HEK293T (cell line): Measurements from ENCODE around the gene RBFOX2.
"Not testable (repeated sequence)": the region's sequence is repeated elsewhere in the genome, so short reads cannot be mapped to it uniquely, and the experiment has no call there.

Experiments
- CTCF ChIA-PET: fragments of 350-600 bp; formaldehyde crosslinking; extraction: SDS; loops from one replicate; lab custom pipeline; 2021; ENCODE audit warnings: antibody characterized with exemption, inconsistent platforms; lab: Yijun Ruan, JAX
- POLR2A ChIA-PET: fragments of 350-600 bp; formaldehyde crosslinking; extraction: SDS; loops from one replicate; lab custom pipeline; 2020; ENCODE audit warnings: antibody characterized with exemption, inconsistent platforms; lab: Yijun Ruan, JAX
- DNase-seq: peaks from one replicate; pipeline ENCODE4 v3.0.0; 2012; ENCODE audit warnings: mixed read lengths; ENCODE audit errors: extremely low spot score
- ARNT ChIP-seq: fragments of 450-650 bp; IDR thresholded peaks from 2 replicates; pipeline ENCODE4 v1.6.1; 2017; ENCODE audit warnings: mild to moderate bottlenecking
- BHLHE40 ChIP-seq: fragments of 450-650 bp; IDR thresholded peaks from 2 replicates; pipeline ENCODE4 v1.6.1; 2016; ENCODE audit warnings: mild to moderate bottlenecking, moderate library complexity, borderline replicate concordance
- CTBP1 ChIP-seq: fragments of 450-650 bp; IDR thresholded peaks from 2 replicates; pipeline ENCODE4 v1.6.1; 2016; ENCODE audit warnings: borderline replicate concordance
- ELF4 ChIP-seq: fragments of 450-650 bp; IDR thresholded peaks from 2 replicates; pipeline ENCODE4 v1.6.1; 2017; ENCODE audit warnings: antibody characterized with exemption
- FOXA1 ChIP-seq: fragments of 450-650 bp; IDR thresholded peaks from 2 replicates; pipeline ENCODE4 v1.6.1; 2016; ENCODE audit warnings: mild to moderate bottlenecking
- FOXK2 ChIP-seq: fragments of 450-650 bp; IDR thresholded peaks from 2 replicates; pipeline ENCODE4 v1.6.1; 2016; ENCODE audit warnings: mild to moderate bottlenecking
- FOXM1 ChIP-seq: fragments of 450-650 bp; IDR thresholded peaks from 2 replicates; pipeline ENCODE4 v1.6.1; 2017; ENCODE audit warnings: mild to moderate bottlenecking, borderline replicate concordance
- HDGF ChIP-seq: fragments of 450-650 bp; IDR thresholded peaks from 2 replicates; pipeline ENCODE4 v1.6.1; 2017; ENCODE audit warnings: antibody characterized with exemption, borderline replicate concordance
- L3MBTL2 ChIP-seq: fragments of 450-650 bp; conservative IDR thresholded peaks from 2 replicates; pipeline ENCODE4 v1.6.1; 2016; ENCODE audit warnings: mild to moderate bottlenecking
- LEF1 ChIP-seq: fragments of 450-650 bp; IDR thresholded peaks from 2 replicates; pipeline ENCODE4 v1.6.1; 2017; ENCODE audit warnings: mild to moderate bottlenecking, borderline replicate concordance
- SP1 ChIP-seq: fragments of 450-650 bp; IDR thresholded peaks from 2 replicates; pipeline ENCODE4 v1.6.1; 2017
- SUZ12 ChIP-seq: fragments of 450-650 bp; IDR thresholded peaks from 2 replicates; pipeline ENCODE4 v1.6.1; 2016; ENCODE audit warnings: mild to moderate bottlenecking
- TARDBP ChIP-seq: fragments of 450-650 bp; IDR thresholded peaks from 2 replicates; pipeline ENCODE4 v1.6.1; 2016
- ZNF384 ChIP-seq: fragments of 450-650 bp; IDR thresholded peaks from 2 replicates; pipeline ENCODE4 v1.6.1; 2016
- TF ChIP-seq, protein P1 (sequence below): fragments of 450-650 bp; IDR thresholded peaks from 2 replicates; pipeline ENCODE4 v1.6.1; 2016

RBFOX2 gene

DNA sequence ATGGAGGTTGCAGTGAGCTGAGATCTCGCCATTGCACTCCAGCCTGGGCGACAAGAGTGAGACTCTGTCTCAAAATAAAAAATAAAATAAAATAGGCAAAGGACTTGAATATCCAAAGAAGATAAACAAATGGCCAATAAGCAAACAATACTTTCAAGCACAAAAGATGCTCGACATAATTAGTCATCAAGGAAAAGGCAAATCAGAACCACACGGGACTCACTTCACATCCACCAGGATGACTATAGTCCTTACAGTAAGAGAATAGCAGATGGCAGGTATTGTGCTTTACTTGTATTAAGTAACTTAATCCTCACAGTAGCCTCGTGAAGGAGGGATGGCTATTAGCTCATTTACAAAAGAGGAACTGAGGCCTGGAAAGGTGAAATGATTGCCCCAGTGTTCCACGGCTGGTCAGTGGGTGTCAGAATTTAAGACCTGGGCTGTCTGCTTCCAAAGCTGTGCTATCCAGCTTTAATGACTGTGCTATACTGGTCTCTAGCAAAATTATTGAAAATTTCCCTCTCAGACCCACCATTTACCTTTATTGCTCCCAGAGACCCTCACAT, 40.2 kb upstream of the RBFOX2 start:
- no peak for TF ChIP-seq TARDBP
- TF ChIP-seq ZNF384: no peak
- CTCF ChIA-PET: interaction anchor here (1.4 to 1.5 kb wide), 2 partner anchors 8 to 51 kb away, joined by 3 read pairs; no protein-coding TSS in a partner anchor
- POLR2A ChIA-PET: no interaction called here
- DNase-seq: no peak

GRCh38 chr22:36067235-36067558, 38.6 kb upstream of the RBFOX2 start:
- ChIA-PET CTCF (interaction anchor here (4.2 kb wide), 1 partner anchor 137 kb away, joined by 36 read pairs; no protein-coding TSS in a partner anchor), POLR2A (interaction anchor here (2.3 to 2.7 kb wide), 2 partner anchors 15 to 34 kb away, joined by 10 to 11 read pairs; no protein-coding TSS in a partner anchor)
- DNase-seq: no peak
- TF ChIP-seq FOXK2: no peak

DNA sequence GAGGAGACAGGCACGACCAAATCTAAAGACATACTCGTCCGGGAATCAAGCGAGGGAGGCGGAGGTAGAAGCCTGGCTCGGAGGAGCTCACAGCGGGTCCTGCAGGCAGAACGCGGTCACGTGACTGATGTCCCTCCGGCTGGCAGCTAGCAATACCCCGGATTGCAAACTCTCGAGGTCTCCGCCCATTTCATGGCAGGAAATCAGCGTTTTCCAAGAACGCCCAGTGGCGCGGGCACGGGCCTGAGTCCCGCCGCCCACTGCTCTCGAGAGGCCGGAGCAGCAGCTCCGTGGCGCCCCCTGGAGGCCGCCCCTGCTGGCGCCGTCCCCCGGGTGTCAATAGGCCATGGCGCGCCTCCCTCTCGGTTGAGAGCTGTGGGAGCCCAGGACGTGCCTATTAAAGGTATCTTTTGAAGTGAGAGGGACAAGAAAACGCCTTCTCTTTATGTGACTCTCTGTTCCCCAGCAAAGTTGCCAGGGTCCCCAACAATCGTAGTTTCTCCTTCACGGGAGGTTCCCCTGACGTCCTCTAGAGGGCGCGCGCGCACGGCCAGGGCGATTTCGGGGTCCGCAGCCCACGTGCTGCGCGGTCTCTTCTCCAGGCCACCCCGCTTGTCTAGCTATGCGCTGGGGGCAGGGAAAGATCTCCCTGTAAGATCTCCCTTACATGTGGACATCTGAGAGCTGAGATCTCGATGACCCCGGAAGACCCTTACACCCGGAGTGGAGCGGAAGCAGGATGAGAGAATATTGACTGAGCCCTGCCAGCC, 37.3 kb upstream of the RBFOX2 start:
- POLR2A ChIA-PET: interaction anchor here (0.6 to 3.2 kb wide), 35 partner anchors 10 to 439 kb away, joined by 3 to 54 read pairs (median 4); partner anchors contain the start of gene RBFOX2
- CTCF ChIA-PET: interaction anchor here (0.5 to 4.2 kb wide), 65 partner anchors 10 to 609 kb away, joined by 3 to 59 read pairs (median 4); partner anchors contain the start of gene RBFOX2

GRCh38 chr22:36065462-36065774, 36.8 kb upstream of the RBFOX2 start:
- no peak for DNase-seq
- ChIA-PET CTCF (interaction anchor here (0.7 to 4.2 kb wide), 56 partner anchors 9 to 441 kb away, joined by 3 to 59 read pairs (median 5); partner anchors contain the start of gene RBFOX2), POLR2A (interaction anchor here (0.6 to 3.2 kb wide), 31 partner anchors 10 to 150 kb away, joined by 3 to 54 read pairs (median 4); partner anchors contain the start of gene RBFOX2)
- TF ChIP-seq ELF4 (no peak), BHLHE40 (no peak), L3MBTL2 (peak; percentile 66), SUZ12 (no peak), ZNF384 (no peak)
- TF ChIP-seq, protein P1, sequence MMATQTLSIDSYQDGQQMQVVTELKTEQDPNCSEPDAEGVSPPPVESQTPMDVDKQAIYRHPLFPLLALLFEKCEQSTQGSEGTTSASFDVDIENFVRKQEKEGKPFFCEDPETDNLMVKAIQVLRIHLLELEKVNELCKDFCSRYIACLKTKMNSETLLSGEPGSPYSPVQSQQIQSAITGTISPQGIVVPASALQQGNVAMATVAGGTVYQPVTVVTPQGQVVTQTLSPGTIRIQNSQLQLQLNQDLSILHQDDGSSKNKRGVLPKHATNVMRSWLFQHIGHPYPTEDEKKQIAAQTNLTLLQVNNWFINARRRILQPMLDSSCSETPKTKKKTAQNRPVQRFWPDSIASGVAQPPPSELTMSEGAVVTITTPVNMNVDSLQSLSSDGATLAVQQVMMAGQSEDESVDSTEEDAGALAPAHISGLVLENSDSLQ: no peak; the same call in 1 of the 2 replicates

More for the DNA sequence above, 37.3 kb upstream of the RBFOX2 start:
- TF ChIP-seq LEF1 (0 out of 2 replicates have a peak, but pooled peaks have one; percentile 59), L3MBTL2 (peak; percentile 91), FOXM1 (no peak), ELF4 (peak; percentile 44; the same call in 1 of the 2 replicates)
- TF ChIP-seq, protein P1: peak; percentile 40; the same call in 1 of the 2 replicates
- DNase-seq: peak; percentile 97

GRCh38 chr22:36064358-36064757, 35.7 kb upstream of the RBFOX2 start:
- no peak for DNase-seq
- CTCF ChIA-PET: interaction anchor here (4.2 kb wide), 1 partner anchor 134 kb away, joined by 36 read pairs; no protein-coding TSS in a partner anchor
- POLR2A ChIA-PET: interaction anchor here (1.0 to 3.2 kb wide), 6 partner anchors 8 to 134 kb away, joined by 3 to 54 read pairs (median 10); partner anchors contain the start of gene RBFOX2
- TF ChIP-seq SUZ12 (no peak), HDGF (no peak), LEF1 (no peak), FOXK2 (no peak), FOXM1 (no peak), BHLHE40 (no peak), FOXA1 (no peak), CTBP1 (no peak), ZNF384 (no peak), ARNT (no peak)

- POLR2A ChIA-PET: interaction anchor here (4.3 kb wide), 1 partner anchor 8 kb away, joined by 30 read pairs; no protein-coding TSS in a partner anchor
- TF ChIP-seq ARNT (no peak), SP1 (no peak), BHLHE40 (no peak), CTBP1 (no peak), TARDBP (no peak)
- no peak for DNase-seq
- CTCF ChIA-PET: interaction anchor here (0.6 to 4.2 kb wide), 2 partner anchors 9 to 296 kb away, joined by 5 to 59 read pairs; no protein-coding TSS in a partner anchor
Observed at GRCh38 chr22:36056980-36057379, 28.4 kb upstream of the RBFOX2 start.

DNA sequence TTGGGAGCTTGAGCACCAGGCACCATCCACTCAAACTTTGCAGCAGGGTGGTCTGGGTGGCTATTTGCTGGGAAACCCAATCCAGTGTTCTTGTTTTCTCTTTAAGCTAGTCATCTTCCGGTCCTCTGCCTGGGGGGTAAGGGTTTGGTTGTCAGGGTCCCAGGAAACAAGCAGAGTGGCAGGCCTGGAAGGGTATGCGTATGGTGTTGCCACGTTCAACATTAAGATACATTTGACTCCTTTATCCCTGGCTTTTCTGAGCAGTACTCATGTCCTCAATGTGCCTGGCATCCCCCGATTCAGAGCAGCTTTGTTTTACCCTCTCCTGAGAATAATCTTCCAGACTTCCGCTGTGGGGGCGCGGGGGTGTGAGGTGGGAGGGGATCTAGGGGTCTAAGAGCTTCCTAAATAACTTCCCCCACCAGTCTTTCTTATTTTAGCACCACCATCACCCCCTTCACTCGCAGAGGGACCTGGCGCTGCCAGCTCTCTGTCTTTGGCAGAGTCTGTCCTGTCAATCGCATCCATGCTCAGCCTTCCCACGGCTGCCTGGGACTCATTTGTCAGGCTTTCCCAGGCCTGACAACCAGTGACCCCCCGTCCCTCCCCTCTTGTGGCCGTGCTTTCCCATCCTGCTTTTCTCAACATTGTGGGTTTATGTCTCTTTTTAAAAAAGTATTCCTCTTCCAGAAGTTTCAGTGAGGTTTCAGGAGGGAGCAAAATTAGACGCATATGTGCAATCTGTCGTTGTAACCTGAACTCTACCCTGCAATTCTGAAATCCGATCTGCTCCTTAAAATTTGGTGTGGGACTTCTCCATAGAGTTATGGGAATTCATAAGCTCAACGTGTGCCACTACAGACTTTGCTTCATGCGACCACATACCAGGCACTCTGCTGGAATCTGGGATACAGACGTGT, 27.0 kb upstream of the RBFOX2 start:
- TF ChIP-seq ZNF384: no peak
- no peak for TF ChIP-seq FOXA1
- TF ChIP-seq, protein P1: peak; percentile 52; the same call in 1 of the 2 replicates
- ChIA-PET CTCF (interaction anchor here (4.2 kb wide), 1 partner anchor 10 kb away, joined by 59 read pairs; no protein-coding TSS in a partner anchor), POLR2A (interaction anchor here (1.3 to 4.3 kb wide), 2 partner anchors 10 to 27 kb away, joined by 5 to 30 read pairs; partner anchors contain the start of gene RBFOX2)
- no peak for DNase-seq

DNA sequence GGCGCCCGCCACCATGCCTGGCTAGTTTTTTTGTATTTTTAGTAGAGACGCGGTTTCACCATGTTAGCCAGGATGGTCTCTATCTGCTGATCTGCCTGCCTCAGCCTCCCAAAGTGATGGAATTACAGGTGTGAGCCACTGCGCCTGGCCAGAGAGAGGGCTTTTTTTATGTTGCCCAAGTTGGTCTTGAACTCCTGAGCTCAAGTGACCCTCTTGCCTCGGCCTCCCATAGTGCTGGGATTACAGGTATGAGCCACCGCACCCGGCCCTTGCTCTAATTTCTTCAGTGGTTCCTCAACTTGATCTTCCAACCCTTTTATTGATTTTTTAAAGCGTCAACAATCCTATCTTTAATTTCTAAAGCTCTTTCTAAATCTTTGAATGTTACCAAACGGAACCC, 25.8 kb upstream of the RBFOX2 start:
- ChIA-PET CTCF (interaction anchor here (4.2 kb wide), 1 partner anchor 11 kb away, joined by 59 read pairs; no protein-coding TSS in a partner anchor), POLR2A (interaction anchor here (1.3 to 4.3 kb wide), 2 partner anchors 11 to 25 kb away, joined by 5 to 30 read pairs; partner anchors contain the start of gene RBFOX2)
- DNase-seq: not testable (repeated sequence)
